ENCODE measurements around the gene DYDC2.

Gene DYDC2

GRCh38 chr10:80406204-80406603 is 49.6 kb downstream of the DYDC2 start:
- no peak overlapping the region for H3K4me3 ChIP-seq (ENCODE audit: low read depth, low read length)
- peaks cover 14% of the 10 kb centered on the region for H3K4me1 ChIP-seq
- H3K27me3 ChIP-seq: no peaks in the 10 kb centered on the region
- DNase-seq: no peak
- H3K36me3 ChIP-seq: no peaks in the 10 kb centered on the region
- TF ChIP-seq, protein P1, sequence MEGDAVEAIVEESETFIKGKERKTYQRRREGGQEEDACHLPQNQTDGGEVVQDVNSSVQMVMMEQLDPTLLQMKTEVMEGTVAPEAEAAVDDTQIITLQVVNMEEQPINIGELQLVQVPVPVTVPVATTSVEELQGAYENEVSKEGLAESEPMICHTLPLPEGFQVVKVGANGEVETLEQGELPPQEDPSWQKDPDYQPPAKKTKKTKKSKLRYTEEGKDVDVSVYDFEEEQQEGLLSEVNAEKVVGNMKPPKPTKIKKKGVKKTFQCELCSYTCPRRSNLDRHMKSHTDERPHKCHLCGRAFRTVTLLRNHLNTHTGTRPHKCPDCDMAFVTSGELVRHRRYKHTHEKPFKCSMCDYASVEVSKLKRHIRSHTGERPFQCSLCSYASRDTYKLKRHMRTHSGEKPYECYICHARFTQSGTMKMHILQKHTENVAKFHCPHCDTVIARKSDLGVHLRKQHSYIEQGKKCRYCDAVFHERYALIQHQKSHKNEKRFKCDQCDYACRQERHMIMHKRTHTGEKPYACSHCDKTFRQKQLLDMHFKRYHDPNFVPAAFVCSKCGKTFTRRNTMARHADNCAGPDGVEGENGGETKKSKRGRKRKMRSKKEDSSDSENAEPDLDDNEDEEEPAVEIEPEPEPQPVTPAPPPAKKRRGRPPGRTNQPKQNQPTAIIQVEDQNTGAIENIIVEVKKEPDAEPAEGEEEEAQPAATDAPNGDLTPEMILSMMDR (IDR thresholded peaks at IDR 0.05; ENCODE audit: low read depth, low read length): no peak
- no peaks in the 10 kb centered on the region for H3K9me3 ChIP-seq

DNA sequence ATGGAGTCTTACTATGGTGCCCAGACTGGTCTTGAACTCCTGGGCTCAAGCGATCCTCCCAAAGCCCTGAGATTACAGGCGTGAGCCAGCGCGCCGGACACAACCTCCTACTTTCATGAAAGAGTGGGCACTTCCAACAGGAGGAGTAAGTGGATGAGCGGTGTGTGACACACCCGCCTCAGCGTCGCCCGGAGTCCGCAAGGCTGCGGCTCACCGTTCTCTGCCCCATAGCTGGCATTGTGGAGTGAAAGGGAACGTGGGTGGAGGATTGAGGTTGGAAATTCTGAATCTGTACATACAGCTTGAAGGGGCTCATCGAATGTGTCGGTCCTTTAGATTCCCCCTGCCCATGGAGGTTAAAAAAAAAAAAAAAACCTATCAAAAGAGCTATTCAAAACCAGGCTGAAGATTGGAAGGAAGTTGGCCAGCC is 51.2 kb downstream of the DYDC2 start:
- Histone ChIP-seq H3K4me1 (peaks cover 26% of the 10 kb centered on the region), H3K4me3 (ENCODE audit: low read depth, low read length) (peak overlapping the region; percentile 79), H3K36me3 (no peaks in the 10 kb centered on the region), H3K9me3 (no peaks in the 10 kb centered on the region), H3K27me3 (no peaks in the 10 kb centered on the region)
- TF ChIP-seq, protein P1 (IDR thresholded peaks at IDR 0.05; ENCODE audit: low read depth, low read length): no peak
- no peak for DNase-seq

DNA sequence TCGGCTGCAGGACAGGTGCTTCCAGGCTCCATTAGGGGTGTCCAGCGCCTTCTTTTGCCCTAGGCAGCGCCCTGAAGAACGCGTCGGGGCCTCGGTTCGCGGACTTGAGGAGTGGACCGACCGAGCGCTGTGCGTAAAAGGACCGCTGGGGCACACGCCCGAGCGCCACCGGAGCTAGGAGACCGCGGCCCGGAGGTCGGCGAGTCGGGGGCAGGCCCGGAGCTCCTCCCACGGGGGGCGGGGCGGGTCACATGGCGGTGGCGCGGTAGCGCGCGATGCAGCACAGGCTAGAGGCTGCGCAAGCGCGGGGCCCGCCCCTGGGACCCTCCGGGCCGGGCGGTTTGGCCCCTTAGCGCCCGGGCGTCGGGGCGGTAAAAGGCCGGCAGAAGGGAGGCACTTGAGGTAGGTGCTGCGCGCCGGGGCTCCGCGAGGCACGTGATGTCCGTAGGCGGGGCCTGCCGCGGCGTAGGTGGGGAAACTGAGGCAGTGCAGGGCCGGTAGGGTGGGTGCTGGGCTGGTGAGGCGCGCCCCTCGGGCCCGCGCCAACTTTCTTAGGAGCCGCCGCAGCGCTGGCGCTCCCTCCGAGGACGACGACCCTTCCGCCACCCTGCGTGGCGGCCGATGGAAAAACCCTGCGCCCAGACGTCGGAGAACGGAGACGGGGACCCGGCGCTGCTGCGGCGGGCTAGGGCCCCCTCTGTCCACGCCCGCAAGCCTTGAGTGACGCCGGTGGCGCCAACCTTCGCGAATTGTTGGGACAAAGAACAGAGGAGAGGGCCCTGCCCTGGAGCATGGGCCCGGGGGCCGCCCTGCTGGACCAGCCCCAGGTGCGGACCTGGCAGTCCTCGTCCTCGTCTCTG is 51.9 kb downstream of the DYDC2 start, which contains the start of gene PRXL2A:
Gene PRXL2A (plus strand): TSS at position 310 of the 860 bp plus-strand sequence. CDS start 11,917 bp downstream, outside the sequence.
- TF ChIP-seq, protein P1 (IDR thresholded peaks at IDR 0.05; ENCODE audit: low read depth, low read length): no peak
- DNase-seq: peak; percentile 91
- peak within 1 kb of the TSS; percentile 79 for H3K4me3 ChIP-seq (ENCODE audit: low read depth, low read length)

DNA sequence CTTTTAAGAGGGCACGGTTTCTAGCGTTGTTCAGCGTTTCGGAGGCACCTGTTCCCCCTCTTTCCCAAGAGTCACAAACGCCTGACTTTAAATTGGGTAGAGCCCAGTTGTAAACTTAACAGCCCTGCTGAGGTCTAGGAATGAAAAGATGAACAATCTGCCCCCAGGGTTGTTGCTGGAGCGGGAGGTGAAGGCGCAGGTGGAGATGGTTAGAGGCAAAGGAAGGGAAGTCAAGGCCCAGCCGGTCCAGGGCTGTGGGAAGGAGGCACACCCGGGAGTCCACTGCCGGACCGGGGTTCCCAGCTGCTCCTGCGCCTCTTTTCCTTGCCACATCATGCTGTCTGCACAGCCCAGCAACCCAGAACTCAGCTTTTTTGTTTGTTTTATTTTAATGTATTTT is 52.5 kb downstream of the DYDC2 start:
- no peak for DNase-seq
- Histone ChIP-seq H3K9me3 (no peaks in the 10 kb centered on the region), H3K4me3 (ENCODE audit: low read depth, low read length) (peak overlapping the region; percentile 79), H3K27me3 (no peaks in the 10 kb centered on the region), H3K4me1 (peaks cover 33% of the 10 kb centered on the region), H3K36me3 (no peaks in the 10 kb centered on the region)
- TF ChIP-seq, protein P1 (IDR thresholded peaks at IDR 0.05; ENCODE audit: low read depth, low read length): no peak

More for the DNA sequence above, 51.9 kb downstream of the DYDC2 start, which contains the start of gene PRXL2A:
- no peaks in the 10 kb centered on the region for H3K9me3 ChIP-seq
- no peaks in the 10 kb centered on the region for H3K27me3 ChIP-seq
- no peaks in the 10 kb centered on the region for H3K36me3 ChIP-seq
- peaks cover 26% of the 10 kb centered on the region for H3K4me1 ChIP-seq

GRCh38 chr10:80410122-80410521 is 53.5 kb downstream of the DYDC2 start:
- TF ChIP-seq, protein P1 (IDR thresholded peaks at IDR 0.05; ENCODE audit: low read depth, low read length): no peak
- peaks cover 36% of the 10 kb centered on the region for H3K4me1 ChIP-seq
- H3K9me3 ChIP-seq: no peaks in the 10 kb centered on the region
- H3K36me3 ChIP-seq: no peaks in the 10 kb centered on the region
- peak; percentile 34 for DNase-seq
- no peaks in the 10 kb centered on the region for H3K27me3 ChIP-seq
- no peak overlapping the region for H3K4me3 ChIP-seq (ENCODE audit: low read depth, low read length)

GRCh38 chr10:80410578-80411145 is 54.1 kb downstream of the DYDC2 start:
- Histone ChIP-seq H3K36me3 (no peaks in the 10 kb centered on the region), H3K4me1 (peaks cover 38% of the 10 kb centered on the region), H3K9me3 (no peaks in the 10 kb centered on the region), H3K27me3 (no peaks in the 10 kb centered on the region), H3K4me3 (ENCODE audit: low read depth, low read length) (no peak overlapping the region)
- TF ChIP-seq, protein P1 (IDR thresholded peaks at IDR 0.05; ENCODE audit: low read depth, low read length): no peak
- no peak for DNase-seq
